RWPE2 (cell line): ENCODE measurements around the gene CWH43.
A peak's percentile ranks its signal among the peaks of the same experiment; 100 is the strongest.
"Not testable (repeated sequence)": the region's sequence is repeated elsewhere in the genome, so short reads cannot be mapped to it uniquely, and the experiment has no call there.

Source experiments
- ATAC-seq: fragments of 200-7000 bp; cut with Tn5 transposase; 3 replicates; pipeline ENCODE4 v1.9.1; 2021; ENCODE audit warnings: low read depth
- DNase-seq: peaks from one replicate; pipeline ENCODE4 v3.0.0-alpha.2; 2020; ENCODE audit warnings: low spot score
- H3K27ac ChIP-seq: fragments of 450-650 bp; 2 replicates; pipeline ENCODE4 v1.5.1; 2017; ENCODE audit warnings: mild to moderate bottlenecking; ENCODE audit not compliant: poor library complexity, severe bottlenecking
- H3K27me3 ChIP-seq: fragments of 250-450 bp; sonication (Bioruptor Pico); 2 replicates; pipeline ENCODE4 v1.5.1; 2021; ENCODE audit warnings: mild to moderate bottlenecking, moderate library complexity; ENCODE audit not compliant: insufficient read depth, poor library complexity, severe bottlenecking
- H3K36me3 ChIP-seq: fragments of 250-450 bp; sonication (Bioruptor Pico); 2 replicates; pipeline ENCODE4 v1.5.1; 2020; ENCODE audit warnings: low read depth, mild to moderate bottlenecking, moderate library complexity
- H3K4me1 ChIP-seq: fragments of 250-450 bp; sonication (Bioruptor Pico); 2 replicates; pipeline ENCODE4 v1.5.1; 2021; ENCODE audit warnings: mild to moderate bottlenecking, moderate library complexity; ENCODE audit not compliant: insufficient read depth, poor library complexity, severe bottlenecking
- H3K4me3 ChIP-seq: fragments of 250-450 bp; sonication (Bioruptor Pico); 2 replicates; pipeline ENCODE4 v1.5.1; 2021; ENCODE audit warnings: mild to moderate bottlenecking, moderate library complexity; ENCODE audit not compliant: severe bottlenecking
- H3K9me3 ChIP-seq: fragments of 250-450 bp; sonication (Bioruptor Pico); 2 replicates; pipeline ENCODE4 v1.5.1; 2021; ENCODE audit warnings: mild to moderate bottlenecking, moderate library complexity; ENCODE audit not compliant: severe bottlenecking

Gene CWH43

GRCh38 chr4:49096627-49097026 is 110.6 kb downstream of the CWH43 start:
- not testable (repeated sequence) for H3K4me1 ChIP-seq, H3K9me3 ChIP-seq, H3K36me3 ChIP-seq, H3K4me3 ChIP-seq, H3K27ac ChIP-seq, H3K27me3 ChIP-seq, DNase-seq
- peak; percentile 37; the same call in 2 of the 3 replicates for ATAC-seq

GRCh38 chr4:49097071-49097470 is 111.0 kb downstream of the CWH43 start:
- not testable (repeated sequence) for H3K36me3 ChIP-seq, H3K27ac ChIP-seq, DNase-seq, H3K4me3 ChIP-seq, H3K9me3 ChIP-seq, H3K27me3 ChIP-seq, H3K4me1 ChIP-seq
- 0 out of 3 replicates have a peak, but pooled peaks have one; percentile 19 for ATAC-seq

GRCh38 chr4:49097505-49097904 is 111.4 kb downstream of the CWH43 start:
- H3K4me3 ChIP-seq, H3K4me1 ChIP-seq, H3K36me3 ChIP-seq, H3K27ac ChIP-seq, DNase-seq, H3K9me3 ChIP-seq, H3K27me3 ChIP-seq, ATAC-seq: not testable (repeated sequence)

GRCh38 chr4:49098034-49098759 is 112.1 kb downstream of the CWH43 start:
- not testable (repeated sequence) for H3K4me1 ChIP-seq, DNase-seq, H3K36me3 ChIP-seq, H3K4me3 ChIP-seq, ATAC-seq, H3K27ac ChIP-seq, H3K27me3 ChIP-seq, H3K9me3 ChIP-seq

GRCh38 chr4:49099831-49100444 is 113.9 kb downstream of the CWH43 start:
- not testable (repeated sequence) for H3K27me3 ChIP-seq, H3K36me3 ChIP-seq, ATAC-seq, H3K4me3 ChIP-seq, H3K9me3 ChIP-seq, H3K4me1 ChIP-seq, DNase-seq, H3K27ac ChIP-seq

GRCh38 chr4:49102344-49102898 is 116.3 kb downstream of the CWH43 start:
- peak; percentile 16; the same call in 1 of the 3 replicates for ATAC-seq

GRCh38 chr4:49103436-49104136 is 117.5 kb downstream of the CWH43 start:
- H3K4me1 ChIP-seq, H3K27ac ChIP-seq, DNase-seq, H3K27me3 ChIP-seq, H3K9me3 ChIP-seq, H3K36me3 ChIP-seq, H3K4me3 ChIP-seq: not testable (repeated sequence)
- 0 out of 3 replicates have a peak, but pooled peaks have one; percentile 11 for ATAC-seq

More at GRCh38 chr4:49102344-49102898, 116.3 kb downstream of the CWH43 start:
- H3K27ac ChIP-seq, DNase-seq, H3K27me3 ChIP-seq, H3K36me3 ChIP-seq, H3K9me3 ChIP-seq, H3K4me3 ChIP-seq, H3K4me1 ChIP-seq: not testable (repeated sequence)

GRCh38 chr4:49104231-49104930 is 118.3 kb downstream of the CWH43 start:
- DNase-seq, H3K27me3 ChIP-seq, H3K9me3 ChIP-seq, H3K4me3 ChIP-seq, H3K4me1 ChIP-seq, H3K27ac ChIP-seq, H3K36me3 ChIP-seq: not testable (repeated sequence)
- 0 out of 3 replicates have a peak, but pooled peaks have one; percentile 9 for ATAC-seq

- not testable (repeated sequence) for DNase-seq, H3K4me3 ChIP-seq, H3K27ac ChIP-seq, H3K36me3 ChIP-seq, H3K9me3 ChIP-seq, H3K4me1 ChIP-seq, H3K27me3 ChIP-seq, ATAC-seq
Measured at GRCh38 chr4:49105248-49105904, 119.3 kb downstream of the CWH43 start.

- H3K4me1 ChIP-seq, H3K9me3 ChIP-seq, H3K27ac ChIP-seq, H3K27me3 ChIP-seq, H3K4me3 ChIP-seq, H3K36me3 ChIP-seq, DNase-seq: not testable (repeated sequence)
- peak; percentile 15; the same call in 1 of the 3 replicates for ATAC-seq
Measured at GRCh38 chr4:49107262-49107661, 121.2 kb downstream of the CWH43 start.
